Activated gamma-delta T cell (primary cell): ENCODE measurements around the gene BBS12.

ENCODE experiments used
- DNase-seq: peaks from one replicate; lab custom pipeline; 2025; lab: John Stamatoyannopoulos, UW
- total RNA-seq, 2 donors: gene quantifications; one replicate each; lab custom pipeline; 2026; lab: John Stamatoyannopoulos, UW

Gene BBS12
- 9.4 to 9.5 reads per million in 2 donors for total RNA-seq

- peak; percentile 82 for DNase-seq
These were observed at the start of gene BBS12 for GRCh38 chr4:122732329-122733026. Gene BBS12, plus strand, starts transcription at chr4:122732704. Its CDS starts 9,189 bp downstream, at chr4:122741893.

- DNase-seq, result no peak
These were observed 45.8 kb upstream of the BBS12 start for GRCh38 chr4:122686691-122687090.

- no peak for DNase-seq
These were observed 44.9 kb upstream of the BBS12 start for GRCh38 chr4:122687531-122688061.

GRCh38 chr4:122688529-122689140 lies 43.9 kb upstream of the BBS12 start:
- no peak for DNase-seq

- no peak for DNase-seq
These were observed 42.5 kb upstream of the BBS12 start for GRCh38 chr4:122689972-122690371.

GRCh38 chr4:122691988-122692387 lies 40.5 kb upstream of the BBS12 start:
- DNase-seq, result no peak

- no peak for DNase-seq
These were observed 39.6 kb upstream of the BBS12 start for GRCh38 chr4:122692641-122693520.

- no peak for DNase-seq
These were observed 37.3 kb upstream of the BBS12 start for GRCh38 chr4:122695226-122695625.

- DNase-seq, result no peak
These were observed 32.3 kb upstream of the BBS12 start for GRCh38 chr4:122700178-122700725.

- DNase-seq, result no peak
These were observed 31.4 kb upstream of the BBS12 start for GRCh38 chr4:122701061-122701460.

- no peak for DNase-seq
These were observed 30.5 kb upstream of the BBS12 start for GRCh38 chr4:122701965-122702364.

- DNase-seq, result no peak
These were observed 29.6 kb upstream of the BBS12 start for GRCh38 chr4:122702939-122703338.

- no peak for DNase-seq
These were observed 28.6 kb upstream of the BBS12 start for GRCh38 chr4:122703868-122704267.

- no peak for DNase-seq
These were observed 27.5 kb upstream of the BBS12 start for GRCh38 chr4:122705009-122705408.

- no peak for DNase-seq
These were observed 26.9 kb upstream of the BBS12 start for GRCh38 chr4:122705547-122706117.

- no peak for DNase-seq
These were observed 26.0 kb upstream of the BBS12 start for GRCh38 chr4:122706511-122706910.

- no peak for DNase-seq
These were observed 25.0 kb upstream of the BBS12 start for GRCh38 chr4:122707497-122707896.

GRCh38 chr4:122709236-122709635 lies 23.3 kb upstream of the BBS12 start:
- DNase-seq, result no peak

- no peak for DNase-seq
These were observed 21.8 kb upstream of the BBS12 start for GRCh38 chr4:122710434-122711308.

- no peak for DNase-seq
These were observed 20.6 kb upstream of the BBS12 start for GRCh38 chr4:122711919-122712318.

- no peak for DNase-seq
These were observed 19.7 kb upstream of the BBS12 start for GRCh38 chr4:122712782-122713181.
